HepG2 (cell line): ENCODE results near the gene ADAM22. TPM values are rescaled to one million over a fixed set of nuclear protein-coding genes. Genes with fewer than 3 reads are reported as not detected.

Experiments used
- ATAC-seq: fragments of 200-7000 bp; cut with Tn5 transposase; 3 replicates; pipeline ENCODE4 v1.9.1; 2020; ENCODE audit warnings: mild to moderate bottlenecking, moderate library complexity
- BruUV-seq: library from RNA; stranded (reverse); fragments of 400-500 nt; replicated peaks from 2 replicates; lab custom pipeline; 2021; lab: Mats Ljungman, UMichigan
- CTCF ChIA-PET: fragments of 300-600 bp; formaldehyde crosslinking; extraction: SDS; loops from one replicate; lab custom pipeline; 2021; ENCODE audit warnings: low total read pairs, inconsistent platforms, low intra/inter-chr PET ratio; lab: Yijun Ruan, JAX
- POLR2A ChIA-PET: fragments of 350-600 bp; sonication (Branson Sonifier 250); formaldehyde crosslinking; loops from one replicate; lab custom pipeline; 2020; ENCODE audit warnings: antibody characterized with exemption, inconsistent platforms; lab: Yijun Ruan, JAX
- DNase-seq: peaks from one replicate; pipeline ENCODE4 v3.0.0-alpha.2; 2015; ENCODE audit warnings: low spot score
- FAIRE-seq: peaks from 3 replicates; lab custom pipeline; 2011; peaks lifted over from hg19 to GRCh38; lab: Jason Lieb, UNC
- H2AFZ ChIP-seq: one replicate; pipeline ENCODE4 v1.6.1; 2011; ENCODE audit warnings: low read length, inconsistent platforms
- H3K27ac ChIP-seq: fragments of 300-600 bp; 3 replicates; pipeline ENCODE4 v1.8.0; 2011; ENCODE audit warnings: mixed run types, mild to moderate bottlenecking, mixed read lengths, low read length, inconsistent platforms; ENCODE audit not compliant: insufficient read depth; ENCODE audit errors: extremely low read length
- H3K27me3 ChIP-seq, 2 experiments: fragments of 200-600 bp in 1 of 2; 2 replicates in 1 of 2; 3 replicates in 1 of 2; pipeline versions ENCODE4 v1.6.0 to v1.8.0; 2011; ENCODE audit warnings: low read length in 2 of 2, mild to moderate bottlenecking in 2 of 2, moderate library complexity in 2 of 2, inconsistent platforms in 1 of 2; ENCODE audit not compliant: insufficient read depth in 2 of 2, control insufficient read depth in 1 of 2
- H3K36me3 ChIP-seq, 2 experiments: fragments of 200-600 bp in 1 of 2; replicated peaks in 1 of 2; 2 replicates in 1 of 2; 3 replicates in 1 of 2; pipeline versions ENCODE4 v1.5.1 to v1.8.0; 2011; ENCODE audit warnings: low read length in 2 of 2, inconsistent platforms in 1 of 2; ENCODE audit not compliant: insufficient read depth in 2 of 2, control insufficient read depth in 1 of 2
- H3K4me1 ChIP-seq: 2 replicates; pipeline ENCODE4 v1.5.1; 2012; ENCODE audit warnings: low read length, inconsistent platforms; ENCODE audit not compliant: insufficient read depth
- H3K4me2 ChIP-seq: 2 replicates; pipeline ENCODE4 v1.6.0; 2011; ENCODE audit warnings: low read depth, low read length, inconsistent platforms
- H3K4me3 ChIP-seq, 3 experiments: fragments of 200-600 bp in 1 of 3; sonication (generic), shearing (Covaris generic) in 1 of 3; replicated peaks in 1 of 3; 2 replicates each; pipeline ENCODE4 v1.5.1; 2011 to 2016; ENCODE audit warnings: low read length in 3 of 3, inconsistent platforms in 2 of 3, low read depth in 2 of 3, mild to moderate bottlenecking in 2 of 3, control low read depth in 1 of 3, mixed read lengths in 1 of 3; ENCODE audit not compliant: insufficient read depth in 1 of 3
- H3K79me2 ChIP-seq: one replicate; pipeline ENCODE4 v1.6.1; 2011; ENCODE audit warnings: low read length, inconsistent platforms; ENCODE audit not compliant: insufficient read depth
- H3K9ac ChIP-seq: 2 replicates; pipeline ENCODE4 v1.6.0; 2011; ENCODE audit warnings: mild to moderate bottlenecking, low read depth, low read length, inconsistent platforms; ENCODE audit not compliant: insufficient read depth
- H3K9me3 ChIP-seq: 2 replicates; pipeline ENCODE4 v1.5.1; 2012; ENCODE audit warnings: mild to moderate bottlenecking, low read length
- H4K20me1 ChIP-seq: 2 replicates; pipeline ENCODE4 v1.6.0; 2011; ENCODE audit warnings: inconsistent platforms, mild to moderate bottlenecking, low read length, moderate library complexity; ENCODE audit not compliant: insufficient read depth
- DNMT3B ChIP-seq: conservative IDR thresholded peaks from 2 replicates; pipeline ENCODE4 v1.6.1; 2016; ENCODE audit warnings: missing biosample characterization, control low read depth
- GRHL1 ChIP-seq: sonication (generic); formaldehyde crosslinking; conservative IDR thresholded peaks from 2 replicates; pipeline ENCODE4 v1.8.0; 2022; ENCODE audit warnings: missing genetic modification reagents
- RARG ChIP-seq: sonication (generic); formaldehyde crosslinking; IDR thresholded peaks from 2 replicates; pipeline ENCODE4 v1.4.0; 2020; ENCODE audit warnings: low read depth, mild to moderate bottlenecking, missing genetic modification reagents
- SIN3A ChIP-seq: IDR thresholded peaks from 2 replicates; pipeline ENCODE4 v1.6.1; 2011; ENCODE audit warnings: low read depth, mild to moderate bottlenecking, control low read depth, low read length, borderline replicate concordance
- ZGPAT ChIP-seq: IDR thresholded peaks from 2 replicates; pipeline ENCODE4 v1.6.1; 2016; ENCODE audit warnings: mild to moderate bottlenecking
- ZNF326 ChIP-seq: sonication (generic); formaldehyde crosslinking; IDR thresholded peaks from 2 replicates; pipeline ENCODE4 v1.4.0; 2020; ENCODE audit warnings: missing genetic modification reagents, borderline replicate concordance
- ZNF33A ChIP-seq: sonication (generic); formaldehyde crosslinking; IDR thresholded peaks from 2 replicates; pipeline ENCODE4 v1.5.1; 2020; ENCODE audit warnings: missing genetic modification reagents, mild to moderate bottlenecking, moderate library complexity, borderline replicate concordance
- ZNF33B ChIP-seq: sonication (generic); formaldehyde crosslinking; IDR thresholded peaks from 2 replicates; pipeline ENCODE4 v1.5.1; 2020; ENCODE audit warnings: mild to moderate bottlenecking, missing genetic modification reagents
- ZNF446 ChIP-seq: sonication (generic); formaldehyde crosslinking; IDR thresholded peaks from 2 replicates; pipeline ENCODE4 v1.5.0; 2020; ENCODE audit warnings: mild to moderate bottlenecking, missing genetic modification reagents
- ZNF589 ChIP-seq: sonication (generic); formaldehyde crosslinking; conservative IDR thresholded peaks from 2 replicates; pipeline ENCODE4 v1.8.0; 2022; ENCODE audit warnings: mild to moderate bottlenecking, moderate library complexity, missing genetic modification reagents
- ZNF660 ChIP-seq: sonication (generic); formaldehyde crosslinking; IDR thresholded peaks from 2 replicates; pipeline ENCODE4 v1.5.1; 2020; ENCODE audit warnings: mild to moderate bottlenecking, low read depth, missing genetic modification reagents, borderline replicate concordance
- ZNF777 ChIP-seq: sonication (generic); formaldehyde crosslinking; IDR thresholded peaks from 2 replicates; pipeline ENCODE4 v1.4.0; 2020; ENCODE audit warnings: missing genetic modification reagents
- ZNF878 ChIP-seq: sonication (generic); formaldehyde crosslinking; IDR thresholded peaks from 2 replicates; pipeline ENCODE4 v1.8.1; 2023; ENCODE audit warnings: mild to moderate bottlenecking, missing genetic modification reagents, moderate library complexity
- WGBS: methylation state at CpG from one replicate; pipeline ENCODE4 v1.1.6; 2017; ENCODE audit warnings: low lambda C conversion rate; 5-methylcytosine and 5-hydroxymethylcytosine counted together
- in situ Hi-C: cut with HindIII; loops from 2 replicates; pipeline ENCODE4 v1.10.0; 2017; ENCODE audit warnings: low pct_unique_long_range_greater_than_20kb; ENCODE audit not compliant: extremely low pct_ligation_motif_present
- intact Hi-C: fragments of 100-400 bp; cut with micrococcal nuclease; formaldehyde crosslinking; loops from one replicate; pipeline ENCODE4 v1.10.0; 2022; ENCODE audit not compliant: unreplicated experiment
- polyA plus RNA-seq, 8 experiments: library from polyadenylated mRNA; depleted of rRNA in 3 of 8; stranded (reverse) in 7 of 8; unstranded in 1 of 8; fragments of >200 nt; fragmentation: Illumina TruSeq in 4 of 8; extraction: Trizol in 4 of 8; gene quantifications; 2 replicates each; pipeline versions ENCODE4 v1.2.1 to v1.2.3, GENCODE V29; 2011 to 2016; ENCODE audit warnings: low read depth in 4 of 8, missing spikeins in 1 of 8, mixed read lengths in 1 of 8; ENCODE audit not compliant: insufficient read depth in 1 of 8
- total RNA-seq, 5 experiments: library from RNA; depleted of rRNA; stranded (reverse); fragments of >200 nt; fragmentation: Illumina TruSeq; extraction: Trizol; gene quantifications; 2 replicates each; pipeline ENCODE4 v1.2.3, GENCODE V29; 2016; ENCODE audit warnings: low read depth in 1 of 5

The ADAM22 gene
- total and polyA plus RNA-seq, 2 of the 13 experiments (the other 11 are each of a cell fraction or from before 2014, with no cell fraction given) = 1.9 to 6.7 TPM

- POLR2A ChIA-PET = no interaction called here
- no peaks in the 10 kb centered on the region for H3K79me2 ChIP-seq
- H3K4me3 ChIP-seq = no peak overlapping the region
- intact Hi-C loops (no loop called here), in situ Hi-C loops (no loop called here)
- WGBS = 73% methylated on average over 3 of the region's 3 CpGs
- no peaks in the 10 kb centered on the region for H4K20me1 ChIP-seq
- CTCF ChIA-PET = no interaction called here
- H3K27ac ChIP-seq = no peak overlapping the region
- no peaks in the 10 kb centered on the region for H3K36me3 ChIP-seq
- TF ChIP-seq DNMT3B (CRISPR knock-in tag) = no peak
- TF ChIP-seq SIN3A = no peak
- TF ChIP-seq ZNF589 = no peak
- TF ChIP-seq ZNF878 = no peak
- no peak for TF ChIP-seq ZNF326 (CRISPR knock-in tag)
- no peak for TF ChIP-seq RARG (CRISPR knock-in tag)
- TF ChIP-seq ZNF777 = no peak
- no peak for TF ChIP-seq ZNF446 (CRISPR knock-in tag)
- TF ChIP-seq ZNF33A (CRISPR knock-in tag) = no peak
- no peak for TF ChIP-seq GRHL1
- no peak for TF ChIP-seq ZNF33B
- TF ChIP-seq ZGPAT = no peak
- TF ChIP-seq ZNF660 (CRISPR knock-in tag) = no peak
- H3K27me3 ChIP-seq = no peaks in the 10 kb centered on the region
- FAIRE-seq (no peak), DNase-seq (no peak), ATAC-seq (no peak)
- H3K9ac ChIP-seq = no peak overlapping the region
- no peaks in the 10 kb centered on the region for H3K4me1 ChIP-seq
- H3K4me2 ChIP-seq = no peak overlapping the region
- H2AFZ ChIP-seq = no peak overlapping the region
- H3K9me3 ChIP-seq = no peaks in the 10 kb centered on the region
- BruUV-seq = no TSS peak
Observed at GRCh38 chr7:87959336-87959735, 25.3 kb downstream of the ADAM22 start.
